Endothelial cell of umbilical vein (primary cell): ENCODE measurements around the gene MARK4. TPM values are rescaled to one million over a fixed set of nuclear protein-coding genes. Genes with fewer than 3 reads are reported as not detected.

Source experiments
- BruUV-seq: library from RNA; stranded (reverse); fragments of 400-500 nt; replicated peaks from 2 replicates; lab custom pipeline; 2021; lab: Mats Ljungman, UMichigan
- CTCF ChIA-PET: fragments of 300-600, 350-600 bp; sonication (Branson Sonifier 250); formaldehyde crosslinking; loops from one replicate; lab custom pipeline; 2021; ENCODE audit warnings: antibody characterized with exemption, inconsistent platforms; lab: Charles Lee
- POLR2A ChIA-PET: fragments of 300-600, 350-600 bp; sonication (Branson Sonifier 250); formaldehyde crosslinking; loops from one replicate; lab custom pipeline; 2021; ENCODE audit warnings: antibody characterized with exemption, inconsistent platforms; lab: Charles Lee
- DNase-seq: peaks from one replicate; pipeline ENCODE4 v3.0.0-alpha.2; 2011; ENCODE audit warnings: low read depth, low spot score
- FAIRE-seq: peaks from 2 replicates; lab custom pipeline; 2011; peaks lifted over from hg19 to GRCh38; lab: Jason Lieb, UNC
- H2AFZ ChIP-seq: 2 replicates; pipeline ENCODE4 v1.6.0; 2012; ENCODE audit warnings: low read depth, low read length, control low read depth, inconsistent platforms
- H3K27ac ChIP-seq: 2 replicates; pipeline ENCODE4 v1.5.1; 2011; ENCODE audit warnings: low read depth, mild to moderate bottlenecking, control low read depth, low read length, moderate library complexity; ENCODE audit not compliant: insufficient read depth
- H3K27me3 ChIP-seq, 2 experiments: 2 replicates each; pipeline versions ENCODE4 v1.6.0 to v1.6.1; 2011; ENCODE audit warnings: low read length in 2 of 2, mixed read lengths in 1 of 2; ENCODE audit not compliant: control insufficient read depth in 2 of 2, insufficient read depth in 2 of 2
- H3K36me3 ChIP-seq, 2 experiments: 2 replicates in 1 of 2; 3 replicates in 1 of 2; pipeline ENCODE4 v1.5.1; 2011; ENCODE audit warnings: low read length in 2 of 2, mild to moderate bottlenecking in 1 of 2, moderate library complexity in 1 of 2; ENCODE audit not compliant: control insufficient read depth in 2 of 2, insufficient read depth in 2 of 2; ENCODE audit errors: extremely low read depth in 1 of 2
- H3K4me1 ChIP-seq: 3 replicates; pipeline ENCODE4 v1.5.1; 2011; ENCODE audit warnings: mild to moderate bottlenecking, low read length; ENCODE audit not compliant: control insufficient read depth, insufficient read depth; ENCODE audit errors: extremely low read depth
- H3K4me2 ChIP-seq: 2 replicates; pipeline ENCODE4 v1.6.1; 2011; ENCODE audit warnings: low read length, control low read depth, mixed read lengths; ENCODE audit not compliant: insufficient read depth
- H3K4me3 ChIP-seq, 3 experiments: fragments of 200-600 bp in 1 of 3; sonication (generic), shearing (Covaris generic) in 1 of 3; replicated peaks in 1 of 3; 2 replicates each; pipeline ENCODE4 v1.5.1; 2011 to 2016; ENCODE audit warnings: control low read depth in 3 of 3, low read length in 3 of 3, mild to moderate bottlenecking in 2 of 3, inconsistent platforms in 1 of 3, low read depth in 1 of 3, moderate library complexity in 1 of 3; ENCODE audit not compliant: insufficient read depth in 1 of 3
- H3K79me2 ChIP-seq: 2 replicates; pipeline ENCODE4 v1.6.0; 2012; ENCODE audit warnings: low read length, inconsistent platforms; ENCODE audit not compliant: control insufficient read depth, insufficient read depth
- H3K9ac ChIP-seq: replicated peaks from 2 replicates; pipeline ENCODE3; 2011; ENCODE audit warnings: low read length, control low read depth; ENCODE audit not compliant: insufficient read depth; ENCODE audit errors: extremely low read depth
- H3K9me1 ChIP-seq: replicated peaks from 3 replicates; pipeline ENCODE4 v1.6.0; 2011; ENCODE audit warnings: mild to moderate bottlenecking, low read length; ENCODE audit not compliant: control insufficient read depth, insufficient read depth; ENCODE audit errors: extremely low read depth
- H3K9me3 ChIP-seq: replicated peaks from 2 replicates; pipeline ENCODE4 v1.5.1; 2012; ENCODE audit warnings: low read length, inconsistent platforms; ENCODE audit not compliant: control insufficient read depth, insufficient read depth
- H4K20me1 ChIP-seq: replicated peaks from 2 replicates; pipeline ENCODE3; 2011; ENCODE audit warnings: mild to moderate bottlenecking, low read length; ENCODE audit not compliant: control insufficient read depth, insufficient read depth; ENCODE audit errors: extremely low read depth
- CTCF ChIP-seq, 2 donors: IDR thresholded peaks; 1 replicate in 1 of 2; 2 replicates in 1 of 2; pipeline ENCODE4 v1.5.1; 2011; ENCODE audit warnings: low read length in 2 of 2, mild to moderate bottlenecking in 2 of 2, moderate library complexity in 2 of 2, control low read depth in 1 of 2, inconsistent platforms in 1 of 2, low read depth in 1 of 2; ENCODE audit not compliant: insufficient read depth in 1 of 2; ENCODE audit errors: extremely low read depth in 1 of 2
- EZH2 ChIP-seq: IDR thresholded peaks from 2 replicates; pipeline ENCODE4 v1.6.1; 2012; ENCODE audit warnings: borderline replicate concordance, low read depth, mild to moderate bottlenecking, moderate library complexity, low read length, inconsistent platforms; ENCODE audit not compliant: severe bottlenecking
- FOS ChIP-seq: IDR thresholded peaks from 2 replicates; pipeline ENCODE4 v1.6.1; 2011; ENCODE audit warnings: mild to moderate bottlenecking, low read length, moderate library complexity, borderline replicate concordance; ENCODE audit not compliant: insufficient read depth
- GATA2 ChIP-seq: IDR thresholded peaks from 2 replicates; pipeline ENCODE4 v1.7.0; 2011; ENCODE audit warnings: low read depth, mild to moderate bottlenecking, moderate library complexity, mixed read lengths, low read length; ENCODE audit not compliant: insufficient read length, insufficient read depth
- JUN ChIP-seq: IDR thresholded peaks from 2 replicates; pipeline ENCODE4 v1.6.1; 2011; ENCODE audit warnings: borderline replicate concordance, low read depth; ENCODE audit not compliant: insufficient read length, insufficient read depth
- MAX ChIP-seq: IDR thresholded peaks from 2 replicates; pipeline ENCODE4 v1.6.1; 2011; ENCODE audit not compliant: insufficient read depth, insufficient read length
- MYC ChIP-seq: IDR thresholded peaks from one replicate; pipeline ENCODE4 v1.6.1; 2011; ENCODE audit warnings: mild to moderate bottlenecking, low read depth, low read length
- POLR2A ChIP-seq: IDR thresholded peaks from 2 replicates; pipeline ENCODE4 v1.6.1; 2012; ENCODE audit warnings: low read depth, mild to moderate bottlenecking, control low read depth, low read length
- POLR2AphosphoS5 ChIP-seq: IDR thresholded peaks from 2 replicates; pipeline ENCODE4 v1.6.1; 2012; ENCODE audit warnings: low read depth, mild to moderate bottlenecking, control low read depth, low read length, moderate library complexity; ENCODE audit not compliant: insufficient read depth
- dilution Hi-C: fragments of 300-500 bp; cut with MboI; formaldehyde crosslinking; loops from one replicate; pipeline ENCODE4 v1.15.0; 2019; ENCODE audit warnings: low sequenced_read_pairs; ENCODE audit not compliant: extremely low pct_ligation_motif_present
- intact Hi-C: fragments of 100-400 bp; cut with micrococcal nuclease; formaldehyde crosslinking; loops from one replicate; pipeline ENCODE4 v1.10.0; 2022
- polyA plus RNA-seq, 4 experiments: library from polyadenylated mRNA; depleted of rRNA in 3 of 4; stranded (reverse) in 3 of 4; unstranded in 1 of 4; fragments of >200 nt; gene quantifications; 2 replicates each; pipeline versions ENCODE4 v1.2.1 to v1.2.3, GENCODE V29; 2011 to 2012; ENCODE audit warnings: missing spikeins in 1 of 4
- total RNA-seq: library from RNA; stranded (reverse); gene quantifications from 2 replicates; pipeline ENCODE4 v1.2.3, GENCODE V29; 2021

The MARK4 gene
- total and polyA plus RNA-seq, 2 donors (not counting 3 experiments of a cell fraction or from before 2014, with no cell fraction given): 13.9 to 51.6 TPM

GRCh38 chr19:45314708-45315245 is 63.7 kb downstream of the MARK4 start:
- Histone ChIP-seq H3K79me2 (no peaks in the 10 kb centered on the region), H4K20me1 (no peaks in the 10 kb centered on the region), H3K27ac (no peak overlapping the region), H3K9ac (no peak overlapping the region), H3K9me1 (no peaks in the 10 kb centered on the region), H3K36me3 (no peaks in the 10 kb centered on the region), H2AFZ (no peak overlapping the region), H3K4me2 (no peak overlapping the region), H3K9me3 (no peaks in the 10 kb centered on the region), H3K27me3 (peaks cover 2 to 6% of the 10 kb centered on the region in 2 experiments), H3K4me3 (no peak overlapping the region), H3K4me1 (no peaks in the 10 kb centered on the region)
- DNase-seq (no peak), FAIRE-seq (no peak)
- ChIA-PET POLR2A (no interaction called here), CTCF (no interaction called here)
- BruUV-seq: no TSS peak
- dilution Hi-C loops: no loop called here
- TF ChIP-seq CTCF (IDR thresholded peaks at IDR 0.05; ENCODE audit: extremely low read depth in 1 of 2, insufficient read depth in 1 of 2, low read depth in 1 of 2, low read length in 2 of 2): no peak
- no peak for TF ChIP-seq GATA2
- TF ChIP-seq FOS: no peak
- TF ChIP-seq MAX: no peak
- no peak for TF ChIP-seq POLR2A
- TF ChIP-seq JUN: no peak
- TF ChIP-seq MYC: no peak
- TF ChIP-seq POLR2AphosphoS5: no peak
- TF ChIP-seq EZH2: no peak
- intact Hi-C loops: no loop called here
